HEK293 (cell line): ENCODE measurements around the gene WNT9B.

Source experiments
- CTCF ChIA-PET: fragments of 350-600 bp; formaldehyde crosslinking; extraction: SDS; loops from one replicate; lab custom pipeline; 2021; ENCODE audit warnings: antibody characterized with exemption; lab: Yijun Ruan, JAX
- POLR2A ChIA-PET: fragments of 300-600 bp; formaldehyde crosslinking; extraction: SDS; loops from one replicate; lab custom pipeline; 2020; ENCODE audit warnings: antibody characterized with exemption, inconsistent platforms; lab: Yijun Ruan, JAX
- H3K27ac ChIP-seq: fragments of 200-500 bp; sonication (Bioruptor generic); 2 replicates; pipeline ENCODE4 v1.5.1; 2014; ENCODE audit warnings: low read depth, low read length, control low read depth, inconsistent platforms; ENCODE audit errors: extremely low read depth
- H3K36me3 ChIP-seq, 2 experiments: fragments of 200-500 bp in 1 of 2; sonication (Bioruptor generic) in 1 of 2; 1 replicate in 1 of 2; 2 replicates in 1 of 2; pipeline ENCODE4 v1.5.1; 2014 to 2017; ENCODE audit warnings: inconsistent platforms in 2 of 2, low read length in 2 of 2; ENCODE audit not compliant: control insufficient read depth in 2 of 2, insufficient read depth in 1 of 2
- H3K4me1 ChIP-seq: fragments of 200-500 bp; sonication (Bioruptor generic); 2 replicates; pipeline ENCODE4 v1.5.1; 2014; ENCODE audit warnings: mild to moderate bottlenecking, low read length, inconsistent platforms; ENCODE audit not compliant: control insufficient read depth, insufficient read depth
- H3K4me3 ChIP-seq: 2 replicates; pipeline ENCODE4 v1.5.1; 2011; ENCODE audit warnings: low read depth, mild to moderate bottlenecking, control low read depth, low read length, moderate library complexity
- H3K9me3 ChIP-seq: fragments of 200-500 bp; sonication (Bioruptor generic); 2 replicates; pipeline ENCODE4 v1.5.1; 2014; ENCODE audit warnings: low read depth, low read length, inconsistent platforms; ENCODE audit not compliant: control insufficient read depth, insufficient read depth
- OSR2 ChIP-seq: fragments of 450-650 bp; formaldehyde crosslinking; IDR thresholded peaks from 2 replicates; pipeline ENCODE4 v1.5.1; 2016; ENCODE audit warnings: missing biosample characterization, missing genetic modification characterization
- SETDB1 ChIP-seq: IDR thresholded peaks from one replicate; pipeline ENCODE4 v1.6.1; 2017; ENCODE audit warnings: mild to moderate bottlenecking, low read length, moderate library complexity, mixed read lengths; ENCODE audit not compliant: insufficient read length
- ZBTB8A ChIP-seq: fragments of 450-650 bp; formaldehyde crosslinking; IDR thresholded peaks from 2 replicates; pipeline ENCODE4 v1.5.1; 2016; ENCODE audit warnings: missing biosample characterization, missing genetic modification characterization
- ZNF18 ChIP-seq: fragments of 450-650 bp; formaldehyde crosslinking; IDR thresholded peaks from 2 replicates; pipeline ENCODE4 v1.5.1; 2016; ENCODE audit warnings: missing biosample characterization, missing genetic modification characterization
- ZNF292 ChIP-seq: fragments of 450-650 bp; formaldehyde crosslinking; IDR thresholded peaks from 2 replicates; pipeline ENCODE4 v1.5.1; 2016; ENCODE audit warnings: low read depth, missing biosample characterization, missing genetic modification characterization, borderline replicate concordance
- ZNF391 ChIP-seq: fragments of 450-650 bp; formaldehyde crosslinking; IDR thresholded peaks from 2 replicates; pipeline ENCODE4 v1.5.1; 2016; ENCODE audit warnings: low read depth, missing biosample characterization, missing genetic modification characterization, borderline replicate concordance
- ZNF433 ChIP-seq: fragments of 450-650 bp; formaldehyde crosslinking; IDR thresholded peaks from 2 replicates; pipeline ENCODE4 v1.5.1; 2016; ENCODE audit warnings: missing biosample characterization, missing genetic modification characterization, low read depth
- ZNF449 ChIP-seq: fragments of 450-650 bp; formaldehyde crosslinking; IDR thresholded peaks from 2 replicates; pipeline ENCODE4 v1.5.1; 2017; ENCODE audit warnings: missing biosample characterization, mild to moderate bottlenecking, missing genetic modification characterization, moderate library complexity
- ZNF488 ChIP-seq: fragments of 450-650 bp; formaldehyde crosslinking; IDR thresholded peaks from 2 replicates; pipeline ENCODE4 v1.5.1; 2016; ENCODE audit warnings: missing biosample characterization, missing genetic modification characterization
- ZNF777 ChIP-seq: fragments of 450-650 bp; formaldehyde crosslinking; IDR thresholded peaks from 2 replicates; pipeline ENCODE4 v1.5.1; 2017; ENCODE audit warnings: missing biosample characterization, missing genetic modification characterization, borderline replicate concordance
- ZNF785 ChIP-seq: fragments of 450-650 bp; formaldehyde crosslinking; IDR thresholded peaks from 2 replicates; pipeline ENCODE4 v1.5.1; 2016; ENCODE audit warnings: missing biosample characterization, missing genetic modification characterization
- TF ChIP-seq, protein P1 (sequence below): fragments of 450-650 bp; formaldehyde crosslinking; IDR thresholded peaks from 2 replicates; pipeline ENCODE4 v1.5.1; 2016; ENCODE audit warnings: missing biosample characterization, missing genetic modification characterization
- TF ChIP-seq, protein P2 (sequence below): fragments of 450-650 bp; formaldehyde crosslinking; IDR thresholded peaks from 2 replicates; pipeline ENCODE4 v1.5.1; 2016; ENCODE audit warnings: missing biosample characterization, missing genetic modification characterization
- TF ChIP-seq, protein P3 (sequence below): fragments of 450-650 bp; formaldehyde crosslinking; IDR thresholded peaks from 2 replicates; pipeline ENCODE4 v1.5.1; 2016; ENCODE audit warnings: missing biosample characterization, missing genetic modification characterization

Gene WNT9B

DNA sequence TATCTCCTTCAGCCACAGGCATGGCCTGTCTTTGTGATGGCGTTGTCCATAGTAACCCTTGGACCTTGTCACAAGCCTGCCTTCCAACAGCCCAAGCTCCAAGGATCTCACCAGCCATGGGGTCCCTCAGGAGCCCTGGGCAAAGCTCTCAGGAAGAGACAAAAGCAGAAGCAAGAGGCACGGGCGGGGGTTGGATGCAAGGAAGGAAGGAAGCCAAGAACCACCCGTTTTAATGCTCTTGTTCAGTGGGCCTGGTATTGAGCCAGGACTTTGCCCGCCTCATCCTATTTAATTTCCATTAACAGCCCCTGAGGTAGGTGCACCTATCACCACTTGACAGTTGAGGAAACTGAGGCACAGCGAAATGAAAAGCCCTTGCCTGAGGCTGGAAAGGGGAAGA is 39.3 kb downstream of the WNT9B start (continued):
- TF ChIP-seq, protein P1, sequence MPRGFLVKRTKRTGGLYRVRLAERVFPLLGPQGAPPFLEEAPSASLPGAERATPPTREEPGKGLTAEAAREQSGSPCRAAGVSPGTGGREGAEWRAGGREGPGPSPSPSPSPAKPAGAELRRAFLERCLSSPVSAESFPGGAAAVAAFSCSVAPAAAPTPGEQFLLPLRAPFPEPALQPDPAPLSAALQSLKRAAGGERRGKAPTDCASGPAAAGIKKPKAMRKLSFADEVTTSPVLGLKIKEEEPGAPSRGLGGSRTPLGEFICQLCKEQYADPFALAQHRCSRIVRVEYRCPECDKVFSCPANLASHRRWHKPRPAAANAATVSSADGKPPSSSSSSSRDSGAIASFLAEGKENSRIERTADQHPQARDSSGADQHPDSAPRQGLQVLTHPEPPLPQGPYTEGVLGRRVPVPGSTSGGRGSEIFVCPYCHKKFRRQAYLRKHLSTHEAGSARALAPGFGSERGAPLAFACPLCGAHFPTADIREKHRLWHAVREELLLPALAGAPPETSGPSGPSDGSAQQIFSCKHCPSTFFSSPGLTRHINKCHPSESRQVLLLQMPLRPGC (tag by site-specific recombination), result no peak
- TF ChIP-seq ZNF292, result no peak
- no peak for TF ChIP-seq ZNF449 (tag by site-specific recombination)
- no peak for TF ChIP-seq ZNF488 (tag by site-specific recombination)
- no peak for TF ChIP-seq ZNF391 (tag by site-specific recombination)

DNA sequence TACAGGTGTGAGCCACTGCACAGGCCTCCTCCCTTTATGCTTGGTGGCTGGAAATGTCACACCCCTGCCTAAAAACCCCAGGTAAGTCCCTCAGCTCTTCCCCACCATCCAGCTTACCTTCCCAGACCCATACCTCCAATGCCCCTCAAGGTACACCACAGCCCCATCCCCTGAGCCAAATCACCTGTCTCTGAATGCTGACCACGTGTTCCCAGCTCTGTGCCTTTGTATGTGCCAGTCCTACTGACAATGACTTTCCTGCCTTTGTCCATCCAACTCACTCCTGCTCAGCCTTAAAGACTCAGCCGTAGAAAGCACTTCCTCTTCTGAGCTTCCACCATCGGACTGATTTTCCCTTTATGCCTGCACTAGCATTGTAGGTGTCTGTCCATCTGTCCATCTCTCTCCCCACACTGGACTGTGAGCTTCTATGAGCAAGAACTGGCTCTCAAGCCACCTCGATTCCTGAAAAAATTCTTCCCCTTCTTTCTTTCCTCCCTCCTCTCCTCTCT is 40.9 kb downstream of the WNT9B start:
- ChIA-PET CTCF (interaction anchor here (0.7 to 0.9 kb wide), 2 partner anchors 50 kb away, joined by 4 to 7 read pairs; no protein-coding TSS in a partner anchor), POLR2A (no interaction called here)
- no peak for TF ChIP-seq SETDB1

DNA sequence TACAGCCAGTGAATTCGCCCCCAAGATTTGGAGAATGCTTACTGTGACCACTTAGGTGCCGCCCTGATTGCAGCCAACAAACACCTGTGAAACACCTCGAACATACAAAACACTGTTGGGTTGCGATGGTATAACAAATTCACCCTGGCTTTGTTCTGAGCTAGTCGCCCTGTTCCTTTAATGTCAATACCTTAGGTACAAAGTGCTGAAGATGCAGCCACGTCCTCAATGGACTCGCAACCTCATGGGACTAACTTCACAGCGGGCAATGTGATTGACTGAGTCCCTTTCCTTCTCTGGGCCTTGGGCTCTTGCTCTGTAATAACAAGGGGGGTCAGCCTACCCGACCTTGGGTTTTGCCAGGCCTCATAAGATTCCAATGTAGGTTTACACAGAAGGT is 42.6 kb downstream of the WNT9B start:
- TF ChIP-seq OSR2 (no peak), ZBTB8A (tag by site-specific recombination) (no peak), ZNF433 (tag by site-specific recombination) (no peak), ZNF18 (tag by site-specific recombination) (no peak), ZNF785 (no peak), ZNF777 (no peak)
- TF ChIP-seq, protein P2, sequence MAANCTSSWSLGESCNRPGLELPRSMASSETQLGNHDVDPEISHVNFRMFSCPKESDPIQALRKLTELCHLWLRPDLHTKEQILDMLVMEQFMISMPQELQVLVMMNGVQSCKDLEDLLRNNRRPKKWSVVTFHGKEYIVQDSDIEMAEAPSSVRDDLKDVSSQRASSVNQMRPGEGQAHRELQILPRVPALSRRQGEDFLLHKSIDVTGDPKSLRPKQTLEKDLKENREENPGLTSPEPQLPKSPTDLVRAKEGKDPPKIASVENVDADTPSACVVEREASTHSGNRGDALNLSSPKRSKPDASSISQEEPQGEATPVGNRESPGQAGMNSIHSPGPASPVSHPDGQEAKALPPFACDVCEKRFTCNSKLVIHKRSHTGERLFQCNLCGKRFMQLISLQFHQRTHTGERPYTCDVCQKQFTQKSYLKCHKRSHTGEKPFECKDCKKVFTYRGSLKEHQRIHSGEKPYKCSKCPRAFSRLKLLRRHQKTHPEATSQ (tag by site-specific recombination), result no peak
- TF ChIP-seq, protein P3, sequence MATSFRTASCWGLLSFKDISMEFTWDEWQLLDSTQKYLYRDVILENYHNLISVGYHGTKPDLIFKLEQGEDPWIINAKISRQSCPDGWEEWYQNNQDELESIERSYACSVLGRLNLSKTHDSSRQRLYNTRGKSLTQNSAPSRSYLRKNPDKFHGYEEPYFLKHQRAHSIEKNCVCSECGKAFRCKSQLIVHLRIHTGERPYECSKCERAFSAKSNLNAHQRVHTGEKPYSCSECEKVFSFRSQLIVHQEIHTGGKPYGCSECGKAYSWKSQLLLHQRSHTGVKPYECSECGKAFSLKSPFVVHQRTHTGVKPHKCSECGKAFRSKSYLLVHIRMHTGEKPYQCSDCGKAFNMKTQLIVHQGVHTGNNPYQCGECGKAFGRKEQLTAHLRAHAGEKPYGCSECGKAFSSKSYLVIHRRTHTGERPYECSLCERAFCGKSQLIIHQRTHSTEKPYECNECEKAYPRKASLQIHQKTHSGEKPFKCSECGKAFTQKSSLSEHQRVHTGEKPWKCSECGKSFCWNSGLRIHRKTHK (tag by site-specific recombination), result no peak
- Histone ChIP-seq H3K36me3 (no peaks in the 10 kb centered on the region), H3K27ac (no peak overlapping the region), H3K4me1 (no peaks in the 10 kb centered on the region), H3K4me3 (no peak overlapping the region), H3K9me3 (no peaks in the 10 kb centered on the region)
- POLR2A ChIA-PET, result no interaction called here
- CTCF ChIA-PET, result interaction anchor here (0.6 to 1.1 kb wide), 3 partner anchors 9 to 13 kb away, joined by 3 to 4 read pairs (median 3); no protein-coding TSS in a partner anchor

More for the DNA sequence above, 40.9 kb downstream of the WNT9B start:
- Histone ChIP-seq H3K4me3 (no peak overlapping the region), H3K36me3 (no peaks in the 10 kb centered on the region), H3K9me3 (no peaks in the 10 kb centered on the region), H3K4me1 (no peaks in the 10 kb centered on the region), H3K27ac (no peak overlapping the region)
